GM23338 (cell line): ENCODE measurements around the gene NIPBL. TPM values are rescaled to one million over a fixed set of nuclear protein-coding genes. Genes with fewer than 3 reads are reported as not detected.

Source experiments
- ATAC-seq: fragments of 200-7000 bp; cut with Tn5 transposase; 3 replicates; pipeline ENCODE4 v1.9.1; 2020
- DNase-seq: peaks from one replicate; pipeline ENCODE4 v3.0.0-alpha.2; 2015; ENCODE audit warnings: low spot score
- H2AFZ ChIP-seq: fragments of 200-600 bp; sonication (generic); 2 replicates; pipeline ENCODE4 v1.8.0; 2016; ENCODE audit warnings: antibody characterized with exemption, mild to moderate bottlenecking, moderate library complexity
- H3F3A ChIP-seq: fragments of 200-600 bp; sonication (generic); replicated peaks from 2 replicates; pipeline ENCODE4 v1.8.0; 2017; ENCODE audit warnings: antibody characterized with exemption, mixed run types, low read depth
- H3K27ac ChIP-seq: fragments of 200-600 bp; sonication (generic); 2 replicates; pipeline ENCODE4 v1.6.1; 2016; ENCODE audit warnings: low read depth
- H3K27me3 ChIP-seq: fragments of 200-600 bp; sonication (generic); 2 replicates; pipeline ENCODE4 v1.8.0; 2016; ENCODE audit warnings: mild to moderate bottlenecking, mixed run types, moderate library complexity; ENCODE audit not compliant: insufficient read depth
- H3K36me3 ChIP-seq: fragments of 200-600 bp; sonication (generic); 2 replicates; pipeline ENCODE4 v1.8.0; 2016; ENCODE audit warnings: mild to moderate bottlenecking; ENCODE audit not compliant: insufficient read depth
- H3K4me1 ChIP-seq: fragments of 200-600 bp; sonication (generic); 2 replicates; pipeline ENCODE4 v1.8.0; 2016; ENCODE audit warnings: mild to moderate bottlenecking, moderate library complexity; ENCODE audit not compliant: insufficient read depth
- H3K4me2 ChIP-seq: fragments of 200-600 bp; sonication (generic); 2 replicates; pipeline ENCODE4 v1.7.1; 2017; ENCODE audit warnings: mixed run types
- H3K4me3 ChIP-seq: fragments of 200-600 bp; sonication (generic); 2 replicates; pipeline ENCODE4 v1.6.1; 2016; ENCODE audit warnings: mixed run types
- H3K79me2 ChIP-seq: fragments of 200-600 bp; sonication (generic); replicated peaks from 2 replicates; pipeline ENCODE4 v1.8.0; 2017; ENCODE audit warnings: mild to moderate bottlenecking; ENCODE audit not compliant: insufficient read depth
- H3K9me2 ChIP-seq: fragments of 200-600 bp; sonication (generic); 2 replicates; pipeline ENCODE4 v1.8.0; 2017; ENCODE audit not compliant: insufficient read depth
- H4K20me1 ChIP-seq: fragments of 200-600 bp; sonication (generic); replicated peaks from 2 replicates; pipeline ENCODE4 v1.8.0; 2017; ENCODE audit warnings: mild to moderate bottlenecking; ENCODE audit not compliant: insufficient read depth
- H3K27ac Mint-ChIP-seq: 2 replicates; pipeline ENCODE4 v1.8.0; 2020; ENCODE audit warnings: inconsistent platforms, mild to moderate bottlenecking, moderate library complexity, mixed read lengths
- H3K27me3 Mint-ChIP-seq: 3 replicates; pipeline ENCODE4 v1.8.0; 2022; ENCODE audit warnings: low read depth, mild to moderate bottlenecking, moderate library complexity, mixed read lengths, inconsistent platforms; ENCODE audit not compliant: insufficient read depth, poor library complexity
- H3K36me3 Mint-ChIP-seq: 3 replicates; pipeline ENCODE4 v1.8.0; 2021; ENCODE audit warnings: low read depth, mild to moderate bottlenecking, inconsistent platforms, moderate library complexity, mixed read lengths
- H3K4me1 Mint-ChIP-seq: 3 replicates; pipeline ENCODE4 v1.8.0; 2020; ENCODE audit warnings: mild to moderate bottlenecking, inconsistent platforms, mixed read lengths
- H3K4me3 Mint-ChIP-seq: 3 replicates; pipeline ENCODE4 v1.8.0; 2021; ENCODE audit warnings: moderate library complexity, mild to moderate bottlenecking, inconsistent platforms, mixed read lengths
- H3K9me3 Mint-ChIP-seq: 3 replicates; pipeline ENCODE4 v1.8.0; 2020; ENCODE audit warnings: moderate library complexity, mild to moderate bottlenecking, inconsistent platforms, mixed read lengths
- CREB1 ChIP-seq: fragments of 250-450 bp; sonication (Bioruptor Pico); IDR thresholded peaks from 2 replicates; pipeline ENCODE4 v1.5.0; 2020; ENCODE audit warnings: low read depth, mild to moderate bottlenecking, moderate library complexity
- EZH2 ChIP-seq: fragments of 200-600 bp; sonication (generic); IDR thresholded peaks from one replicate; pipeline ENCODE4 v1.8.0; 2017; ENCODE audit warnings: antibody characterized with exemption, mild to moderate bottlenecking, low read depth; ENCODE audit not compliant: unreplicated experiment
- EZH2phosphoT487 ChIP-seq: fragments of 200-600 bp; sonication (generic); IDR thresholded peaks from one replicate; pipeline ENCODE4 v1.8.1; 2018; ENCODE audit warnings: antibody characterized with exemption; ENCODE audit not compliant: unreplicated experiment
- JUNB ChIP-seq: IDR thresholded peaks from one replicate; pipeline ENCODE4 v1.6.1; 2016; ENCODE audit warnings: antibody characterized with exemption; ENCODE audit not compliant: unreplicated experiment
- NANOG ChIP-seq: IDR thresholded peaks from 2 replicates; pipeline ENCODE4 v1.6.1; 2016; ENCODE audit warnings: antibody characterized with exemption, borderline replicate concordance
- POLR2AphosphoS5 ChIP-seq: IDR thresholded peaks from 2 replicates; pipeline ENCODE4 v1.6.1; 2016; ENCODE audit warnings: antibody characterized with exemption, low read depth
- STAT1 ChIP-seq: IDR thresholded peaks from one replicate; pipeline ENCODE4 v1.6.1; 2016; ENCODE audit warnings: antibody characterized with exemption; ENCODE audit not compliant: unreplicated experiment
- ZNF114 ChIP-seq: fragments of 250-450 bp; sonication (Bioruptor Pico); IDR thresholded peaks from 2 replicates; pipeline ENCODE4 v1.5.0; 2020; ENCODE audit warnings: mild to moderate bottlenecking, moderate library complexity
- ZNF331 ChIP-seq: fragments of 250-450 bp; sonication (Bioruptor Pico); IDR thresholded peaks from 2 replicates; pipeline ENCODE4 v1.5.0; 2020; ENCODE audit warnings: low read depth, mild to moderate bottlenecking, moderate library complexity
- polyA plus RNA-seq: library from polyadenylated mRNA; unstranded; fragments of >200 nt; fragmentation: Nextera tagmentation; extraction: Ambion mirVana; gene quantifications from 2 replicates; pipeline ENCODE4 v1.2.1, GENCODE V29; 2016
- total RNA-seq: library from RNA; depleted of rRNA; stranded (reverse); fragments of >200 nt; shearing (Covaris generic); gene quantifications from 2 replicates; pipeline ENCODE4 v1.2.3, GENCODE V29; 2014
- TF ChIP-seq, protein P1 (sequence below): IDR thresholded peaks from one replicate; pipeline ENCODE4 v1.6.1; 2018; ENCODE audit warnings: antibody characterized with exemption; ENCODE audit not compliant: unreplicated experiment
- TF ChIP-seq, protein P2 (sequence below), 2 experiments: fragments of 200-600 bp in 1 of 2; sonication (generic) in 1 of 2; conservative IDR thresholded peaks; 2 replicates each; pipeline versions ENCODE4 v1.5.1 to v1.6.1; 2016 to 2017; ENCODE audit warnings: antibody characterized with exemption in 2 of 2, low read depth in 2 of 2, mild to moderate bottlenecking in 2 of 2, moderate library complexity in 1 of 2
- TF ChIP-seq, protein P3 (sequence below): fragments of 250-450 bp; sonication (Bioruptor Pico); IDR thresholded peaks from 2 replicates; pipeline ENCODE4 v1.5.0; 2020; ENCODE audit warnings: mild to moderate bottlenecking, moderate library complexity
- TF ChIP-seq, protein P4 (sequence below): IDR thresholded peaks from 2 replicates; pipeline ENCODE4 v1.6.1; 2016; ENCODE audit warnings: antibody characterized with exemption

Gene NIPBL
- total and polyA plus RNA-seq, 2 experiments from 2014 or later, result 44.2 to 51.4 TPM

DNA sequence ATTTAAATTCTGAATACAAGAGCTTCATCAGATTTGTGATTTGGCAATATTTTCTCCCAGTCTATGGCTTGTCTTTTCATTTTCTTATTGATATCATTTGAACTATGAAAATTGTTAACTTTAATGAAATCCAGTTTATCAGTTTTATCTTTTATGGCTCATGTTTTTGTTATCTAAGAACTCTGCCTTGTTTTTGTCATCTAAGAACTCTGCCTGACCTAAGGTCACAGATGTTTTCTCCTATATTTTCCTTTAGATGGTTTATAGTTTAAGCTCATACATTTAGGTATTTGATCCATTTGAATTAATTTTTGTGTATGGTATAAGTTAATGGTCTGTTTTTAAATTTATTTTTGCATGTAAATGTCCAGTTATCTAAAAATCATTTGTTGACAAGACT, 52.9 kb downstream of the NIPBL start:
- ATAC-seq (no peak), DNase-seq (no peak)
- peaks cover 100% of the 10 kb centered on the region for H3K79me2 ChIP-seq
- H4K20me1 ChIP-seq, result peaks cover 30% of the 10 kb centered on the region
- Mint-ChIP-seq H3K27me3 (peaks cover 3% of the 10 kb centered on the region), H3K36me3 (no peaks in the 10 kb centered on the region), H3K4me3 (no peak overlapping the region), H3K27ac (no peak overlapping the region), H3K4me1 (peaks cover 6% of the 10 kb centered on the region), H3K9me3 (no peaks in the 10 kb centered on the region)
- TF ChIP-seq, protein P1, sequence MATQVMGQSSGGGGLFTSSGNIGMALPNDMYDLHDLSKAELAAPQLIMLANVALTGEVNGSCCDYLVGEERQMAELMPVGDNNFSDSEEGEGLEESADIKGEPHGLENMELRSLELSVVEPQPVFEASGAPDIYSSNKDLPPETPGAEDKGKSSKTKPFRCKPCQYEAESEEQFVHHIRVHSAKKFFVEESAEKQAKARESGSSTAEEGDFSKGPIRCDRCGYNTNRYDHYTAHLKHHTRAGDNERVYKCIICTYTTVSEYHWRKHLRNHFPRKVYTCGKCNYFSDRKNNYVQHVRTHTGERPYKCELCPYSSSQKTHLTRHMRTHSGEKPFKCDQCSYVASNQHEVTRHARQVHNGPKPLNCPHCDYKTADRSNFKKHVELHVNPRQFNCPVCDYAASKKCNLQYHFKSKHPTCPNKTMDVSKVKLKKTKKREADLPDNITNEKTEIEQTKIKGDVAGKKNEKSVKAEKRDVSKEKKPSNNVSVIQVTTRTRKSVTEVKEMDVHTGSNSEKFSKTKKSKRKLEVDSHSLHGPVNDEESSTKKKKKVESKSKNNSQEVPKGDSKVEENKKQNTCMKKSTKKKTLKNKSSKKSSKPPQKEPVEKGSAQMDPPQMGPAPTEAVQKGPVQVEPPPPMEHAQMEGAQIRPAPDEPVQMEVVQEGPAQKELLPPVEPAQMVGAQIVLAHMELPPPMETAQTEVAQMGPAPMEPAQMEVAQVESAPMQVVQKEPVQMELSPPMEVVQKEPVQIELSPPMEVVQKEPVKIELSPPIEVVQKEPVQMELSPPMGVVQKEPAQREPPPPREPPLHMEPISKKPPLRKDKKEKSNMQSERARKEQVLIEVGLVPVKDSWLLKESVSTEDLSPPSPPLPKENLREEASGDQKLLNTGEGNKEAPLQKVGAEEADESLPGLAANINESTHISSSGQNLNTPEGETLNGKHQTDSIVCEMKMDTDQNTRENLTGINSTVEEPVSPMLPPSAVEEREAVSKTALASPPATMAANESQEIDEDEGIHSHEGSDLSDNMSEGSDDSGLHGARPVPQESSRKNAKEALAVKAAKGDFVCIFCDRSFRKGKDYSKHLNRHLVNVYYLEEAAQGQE, result no peak
- TF ChIP-seq EZH2 (no peak), ZNF331 (no peak), JUNB (no peak), NANOG (no peak), POLR2AphosphoS5 (no peak), STAT1 (no peak), EZH2phosphoT487 (no peak), CREB1 (CRISPR knock-in tag) (no peak), ZNF114 (CRISPR knock-in tag) (no peak)
- TF ChIP-seq, protein P2, sequence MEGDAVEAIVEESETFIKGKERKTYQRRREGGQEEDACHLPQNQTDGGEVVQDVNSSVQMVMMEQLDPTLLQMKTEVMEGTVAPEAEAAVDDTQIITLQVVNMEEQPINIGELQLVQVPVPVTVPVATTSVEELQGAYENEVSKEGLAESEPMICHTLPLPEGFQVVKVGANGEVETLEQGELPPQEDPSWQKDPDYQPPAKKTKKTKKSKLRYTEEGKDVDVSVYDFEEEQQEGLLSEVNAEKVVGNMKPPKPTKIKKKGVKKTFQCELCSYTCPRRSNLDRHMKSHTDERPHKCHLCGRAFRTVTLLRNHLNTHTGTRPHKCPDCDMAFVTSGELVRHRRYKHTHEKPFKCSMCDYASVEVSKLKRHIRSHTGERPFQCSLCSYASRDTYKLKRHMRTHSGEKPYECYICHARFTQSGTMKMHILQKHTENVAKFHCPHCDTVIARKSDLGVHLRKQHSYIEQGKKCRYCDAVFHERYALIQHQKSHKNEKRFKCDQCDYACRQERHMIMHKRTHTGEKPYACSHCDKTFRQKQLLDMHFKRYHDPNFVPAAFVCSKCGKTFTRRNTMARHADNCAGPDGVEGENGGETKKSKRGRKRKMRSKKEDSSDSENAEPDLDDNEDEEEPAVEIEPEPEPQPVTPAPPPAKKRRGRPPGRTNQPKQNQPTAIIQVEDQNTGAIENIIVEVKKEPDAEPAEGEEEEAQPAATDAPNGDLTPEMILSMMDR (conservative IDR thresholded peaks at IDR 0.05; ENCODE audit: low read depth in 2 of 2), result no peak
- TF ChIP-seq, protein P3, sequence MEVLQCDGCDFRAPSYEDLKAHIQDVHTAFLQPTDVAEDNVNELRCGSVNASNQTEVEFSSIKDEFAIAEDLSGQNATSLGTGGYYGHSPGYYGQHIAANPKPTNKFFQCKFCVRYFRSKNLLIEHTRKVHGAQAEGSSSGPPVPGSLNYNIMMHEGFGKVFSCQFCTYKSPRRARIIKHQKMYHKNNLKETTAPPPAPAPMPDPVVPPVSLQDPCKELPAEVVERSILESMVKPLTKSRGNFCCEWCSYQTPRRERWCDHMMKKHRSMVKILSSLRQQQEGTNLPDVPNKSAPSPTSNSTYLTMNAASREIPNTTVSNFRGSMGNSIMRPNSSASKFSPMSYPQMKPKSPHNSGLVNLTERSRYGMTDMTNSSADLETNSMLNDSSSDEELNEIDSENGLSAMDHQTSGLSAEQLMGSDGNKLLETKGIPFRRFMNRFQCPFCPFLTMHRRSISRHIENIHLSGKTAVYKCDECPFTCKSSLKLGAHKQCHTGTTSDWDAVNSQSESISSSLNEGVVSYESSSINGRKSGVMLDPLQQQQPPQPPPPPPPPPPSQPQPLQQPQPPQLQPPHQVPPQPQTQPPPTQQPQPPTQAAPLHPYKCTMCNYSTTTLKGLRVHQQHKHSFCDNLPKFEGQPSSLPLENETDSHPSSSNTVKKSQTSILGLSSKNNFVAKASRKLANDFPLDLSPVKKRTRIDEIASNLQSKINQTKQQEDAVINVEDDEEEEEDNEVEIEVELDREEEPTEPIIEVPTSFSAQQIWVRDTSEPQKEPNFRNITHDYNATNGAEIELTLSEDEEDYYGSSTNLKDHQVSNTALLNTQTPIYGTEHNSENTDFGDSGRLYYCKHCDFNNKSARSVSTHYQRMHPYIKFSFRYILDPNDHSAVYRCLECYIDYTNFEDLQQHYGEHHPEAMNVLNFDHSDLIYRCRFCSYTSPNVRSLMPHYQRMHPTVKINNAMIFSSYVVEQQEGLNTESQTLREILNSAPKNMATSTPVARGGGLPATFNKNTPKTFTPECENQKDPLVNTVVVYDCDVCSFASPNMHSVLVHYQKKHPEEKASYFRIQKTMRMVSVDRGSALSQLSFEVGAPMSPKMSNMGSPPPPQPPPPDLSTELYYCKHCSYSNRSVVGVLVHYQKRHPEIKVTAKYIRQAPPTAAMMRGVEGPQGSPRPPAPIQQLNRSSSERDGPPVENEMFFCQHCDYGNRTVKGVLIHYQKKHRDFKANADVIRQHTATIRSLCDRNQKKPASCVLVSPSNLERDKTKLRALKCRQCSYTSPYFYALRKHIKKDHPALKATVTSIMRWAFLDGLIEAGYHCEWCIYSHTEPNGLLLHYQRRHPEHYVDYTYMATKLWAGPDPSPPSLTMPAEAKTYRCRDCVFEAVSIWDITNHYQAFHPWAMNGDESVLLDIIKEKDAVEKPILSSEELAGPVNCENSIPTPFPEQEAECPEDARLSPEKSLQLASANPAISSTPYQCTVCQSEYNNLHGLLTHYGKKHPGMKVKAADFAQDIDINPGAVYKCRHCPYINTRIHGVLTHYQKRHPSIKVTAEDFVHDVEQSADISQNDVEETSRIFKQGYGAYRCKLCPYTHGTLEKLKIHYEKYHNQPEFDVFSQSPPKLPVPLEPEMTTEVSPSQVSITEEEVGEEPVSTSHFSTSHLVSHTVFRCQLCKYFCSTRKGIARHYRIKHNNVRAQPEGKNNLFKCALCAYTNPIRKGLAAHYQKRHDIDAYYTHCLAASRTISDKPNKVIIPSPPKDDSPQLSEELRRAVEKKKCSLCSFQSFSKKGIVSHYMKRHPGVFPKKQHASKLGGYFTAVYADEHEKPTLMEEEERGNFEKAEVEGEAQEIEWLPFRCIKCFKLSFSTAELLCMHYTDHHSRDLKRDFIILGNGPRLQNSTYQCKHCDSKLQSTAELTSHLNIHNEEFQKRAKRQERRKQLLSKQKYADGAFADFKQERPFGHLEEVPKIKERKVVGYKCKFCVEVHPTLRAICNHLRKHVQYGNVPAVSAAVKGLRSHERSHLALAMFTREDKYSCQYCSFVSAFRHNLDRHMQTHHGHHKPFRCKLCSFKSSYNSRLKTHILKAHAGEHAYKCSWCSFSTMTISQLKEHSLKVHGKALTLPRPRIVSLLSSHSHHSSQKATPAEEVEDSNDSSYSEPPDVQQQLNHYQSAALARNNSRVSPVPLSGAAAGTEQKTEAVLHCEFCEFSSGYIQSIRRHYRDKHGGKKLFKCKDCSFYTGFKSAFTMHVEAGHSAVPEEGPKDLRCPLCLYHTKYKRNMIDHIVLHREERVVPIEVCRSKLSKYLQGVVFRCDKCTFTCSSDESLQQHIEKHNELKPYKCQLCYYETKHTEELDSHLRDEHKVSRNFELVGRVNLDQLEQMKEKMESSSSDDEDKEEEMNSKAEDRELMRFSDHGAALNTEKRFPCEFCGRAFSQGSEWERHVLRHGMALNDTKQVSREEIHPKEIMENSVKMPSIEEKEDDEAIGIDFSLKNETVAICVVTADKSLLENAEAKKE (CRISPR knock-in tag), result no peak
- TF ChIP-seq, protein P4, sequence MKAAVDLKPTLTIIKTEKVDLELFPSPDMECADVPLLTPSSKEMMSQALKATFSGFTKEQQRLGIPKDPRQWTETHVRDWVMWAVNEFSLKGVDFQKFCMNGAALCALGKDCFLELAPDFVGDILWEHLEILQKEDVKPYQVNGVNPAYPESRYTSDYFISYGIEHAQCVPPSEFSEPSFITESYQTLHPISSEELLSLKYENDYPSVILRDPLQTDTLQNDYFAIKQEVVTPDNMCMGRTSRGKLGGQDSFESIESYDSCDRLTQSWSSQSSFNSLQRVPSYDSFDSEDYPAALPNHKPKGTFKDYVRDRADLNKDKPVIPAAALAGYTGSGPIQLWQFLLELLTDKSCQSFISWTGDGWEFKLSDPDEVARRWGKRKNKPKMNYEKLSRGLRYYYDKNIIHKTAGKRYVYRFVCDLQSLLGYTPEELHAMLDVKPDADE, result no peak
- H2AFZ ChIP-seq, result no peak overlapping the region
- H3K4me2 ChIP-seq, result no peak overlapping the region
- H3K27ac ChIP-seq, result no peak overlapping the region
- H3K4me1 ChIP-seq, result no peaks in the 10 kb centered on the region
- H3F3A ChIP-seq, result no peaks in the 10 kb centered on the region
- no peaks in the 10 kb centered on the region for H3K9me2 ChIP-seq
- no peak overlapping the region for H3K4me3 ChIP-seq
- H3K27me3 ChIP-seq, result no peaks in the 10 kb centered on the region
- no peaks in the 10 kb centered on the region for H3K36me3 ChIP-seq
